NCI-H2171 treated with DMSO at 0.1 percent for 48 hours (cell line): ENCODE results near the gene JAZF1.

Experiments used
- DNase-seq: peaks from one replicate; lab custom pipeline; 2025; lab: John Stamatoyannopoulos, UW

JAZF1 gene

GRCh38 chr7:28008171-28008570, 172.4 kb downstream of the JAZF1 start:
- no peak for DNase-seq

DNA sequence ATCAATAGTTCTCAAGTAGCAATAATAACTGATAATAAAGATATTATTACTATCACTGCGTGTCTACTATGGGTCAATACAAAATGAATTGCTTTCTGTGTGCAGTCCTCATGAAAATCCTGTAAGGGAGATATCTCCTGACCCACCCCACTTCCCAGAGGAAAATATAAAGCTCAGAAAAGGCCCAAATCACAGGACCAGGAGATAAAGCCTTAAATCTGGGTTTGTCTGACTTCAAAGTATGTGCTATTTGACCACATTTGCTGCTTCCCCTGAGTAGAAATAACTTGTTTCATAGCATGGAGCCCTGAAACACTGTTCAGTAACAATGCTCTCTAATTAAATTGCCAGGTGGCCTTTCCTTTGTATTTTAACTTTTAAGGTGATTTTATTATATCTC, 174.1 kb downstream of the JAZF1 start:
- no peak for DNase-seq

DNA sequence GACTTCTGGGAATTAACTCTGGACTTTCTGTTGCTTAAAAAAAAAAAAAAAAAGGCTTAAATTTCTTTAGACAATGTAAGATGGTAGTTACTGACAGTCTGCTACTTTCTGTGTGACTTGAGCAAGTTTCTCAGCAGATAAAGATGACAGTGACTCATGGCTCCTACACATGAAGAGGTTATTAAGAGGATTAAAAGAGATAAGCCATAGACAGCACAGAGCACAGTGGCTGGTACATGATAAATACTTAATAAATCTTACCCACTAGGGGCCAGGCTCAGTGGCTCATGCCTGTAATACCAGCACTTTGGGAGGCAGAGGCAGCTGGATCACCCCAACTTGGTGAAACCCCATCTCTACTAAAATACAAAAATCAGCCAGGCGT, 174.8 kb downstream of the JAZF1 start:
- no peak for DNase-seq

DNA sequence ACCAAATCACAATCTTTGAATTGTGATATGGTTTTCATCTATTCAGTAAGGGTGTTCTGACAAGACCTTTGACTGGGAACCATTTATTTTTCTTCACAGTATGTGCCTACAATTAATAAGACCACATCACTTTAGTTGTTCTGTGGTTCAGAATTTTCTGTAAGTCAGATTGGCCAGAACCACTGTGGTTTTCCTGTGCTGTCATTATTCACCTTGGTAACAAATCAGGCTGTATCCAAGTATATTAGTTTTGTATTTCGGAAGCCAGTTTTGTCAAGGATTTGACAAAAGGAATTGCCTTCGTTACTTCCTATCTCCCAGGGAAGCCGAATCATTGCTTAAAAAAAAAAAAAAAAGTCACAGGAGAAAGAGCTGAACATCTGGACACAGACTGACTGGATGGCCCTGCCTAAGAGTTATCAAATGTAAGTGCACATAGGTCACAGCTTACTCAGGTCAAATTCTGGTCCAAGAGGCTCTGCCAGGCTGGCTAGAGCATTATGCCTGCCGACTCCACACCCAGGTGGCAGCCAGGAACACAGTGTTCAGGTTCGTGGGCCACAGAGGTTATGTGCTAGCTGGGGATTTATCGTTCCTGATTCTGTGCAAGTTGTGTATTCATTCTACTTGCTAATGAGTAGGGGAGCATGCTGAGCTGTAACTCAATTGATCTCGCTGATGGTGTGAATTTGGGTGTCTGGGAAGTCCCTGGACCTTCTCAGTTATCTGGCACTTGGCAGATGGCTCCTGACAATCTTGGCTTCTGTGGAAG, 175.3 kb downstream of the JAZF1 start:
- DNase-seq: peak; percentile 45

GRCh38 chr7:28003408-28003807, 177.2 kb downstream of the JAZF1 start:
- no peak for DNase-seq

- peak; percentile 53 for DNase-seq
Observed at GRCh38 chr7:28002638-28003037, 178.0 kb downstream of the JAZF1 start.

DNA sequence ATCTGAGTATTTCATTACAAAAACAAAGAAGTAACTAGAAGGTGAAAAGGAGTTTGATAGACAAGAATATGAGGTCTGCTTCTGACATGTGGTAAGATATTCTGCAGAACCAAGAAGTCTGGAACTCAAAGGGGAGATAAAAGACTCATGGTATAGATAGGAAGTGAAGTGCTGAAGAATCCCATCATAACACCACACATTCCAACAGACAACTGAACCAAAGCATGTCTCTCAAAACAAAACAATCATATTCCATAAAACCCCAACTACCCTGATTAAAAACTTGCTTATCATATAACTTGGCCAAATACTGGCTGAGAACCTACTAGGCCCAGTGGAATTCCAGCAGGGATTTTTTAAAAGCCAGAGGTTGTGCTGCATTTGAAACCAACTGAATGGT, 178.7 kb downstream of the JAZF1 start:
- DNase-seq: no peak

GRCh38 chr7:27999829-28000228, 180.8 kb downstream of the JAZF1 start:
- DNase-seq: peak; percentile 81

- DNase-seq: no peak
Observed at GRCh38 chr7:27998382-27998781, 182.2 kb downstream of the JAZF1 start.

GRCh38 chr7:27997188-27997707, 183.3 kb downstream of the JAZF1 start:
- no peak for DNase-seq

DNA sequence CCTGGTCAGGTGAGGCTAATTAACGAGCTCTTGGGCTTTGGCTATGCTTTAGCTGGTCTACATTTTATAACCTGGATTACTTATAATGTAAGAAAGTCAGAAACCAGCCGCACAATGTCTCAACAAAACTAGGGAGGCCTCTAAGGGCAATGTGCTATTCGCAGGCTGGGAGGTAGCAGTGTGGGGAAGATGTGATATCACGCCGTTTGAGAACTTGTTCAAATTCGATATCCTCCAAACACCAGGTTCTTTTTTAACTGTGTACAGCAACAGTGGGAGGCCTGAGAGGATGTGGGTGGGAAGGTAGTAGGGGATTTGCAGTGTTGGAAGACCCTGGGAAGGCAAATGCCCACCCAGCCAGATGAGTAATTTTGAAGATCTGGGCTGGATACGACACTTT, 184.5 kb downstream of the JAZF1 start:
- no peak for DNase-seq

- no peak for DNase-seq
Observed at GRCh38 chr7:27995228-27995627, 185.4 kb downstream of the JAZF1 start.

DNA sequence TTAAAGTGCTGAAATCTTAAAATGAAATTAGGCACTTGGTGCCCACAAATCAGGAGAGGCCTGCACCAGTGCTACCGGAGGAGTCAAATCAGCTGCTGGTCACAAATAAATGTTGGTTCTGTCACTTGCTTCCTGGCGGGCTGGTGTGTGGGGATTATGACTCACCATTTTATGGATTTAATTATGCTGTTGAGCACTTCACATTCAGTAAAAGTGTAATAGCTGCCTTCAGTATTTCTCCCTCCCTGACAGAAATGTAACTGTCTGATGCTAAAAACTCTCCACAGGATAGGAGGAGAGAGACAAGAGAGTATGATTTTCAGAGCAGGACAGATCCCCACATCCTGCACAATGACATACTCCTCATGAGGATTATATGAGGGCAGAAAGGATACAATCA, 186.0 kb downstream of the JAZF1 start:
- no peak for DNase-seq

DNA sequence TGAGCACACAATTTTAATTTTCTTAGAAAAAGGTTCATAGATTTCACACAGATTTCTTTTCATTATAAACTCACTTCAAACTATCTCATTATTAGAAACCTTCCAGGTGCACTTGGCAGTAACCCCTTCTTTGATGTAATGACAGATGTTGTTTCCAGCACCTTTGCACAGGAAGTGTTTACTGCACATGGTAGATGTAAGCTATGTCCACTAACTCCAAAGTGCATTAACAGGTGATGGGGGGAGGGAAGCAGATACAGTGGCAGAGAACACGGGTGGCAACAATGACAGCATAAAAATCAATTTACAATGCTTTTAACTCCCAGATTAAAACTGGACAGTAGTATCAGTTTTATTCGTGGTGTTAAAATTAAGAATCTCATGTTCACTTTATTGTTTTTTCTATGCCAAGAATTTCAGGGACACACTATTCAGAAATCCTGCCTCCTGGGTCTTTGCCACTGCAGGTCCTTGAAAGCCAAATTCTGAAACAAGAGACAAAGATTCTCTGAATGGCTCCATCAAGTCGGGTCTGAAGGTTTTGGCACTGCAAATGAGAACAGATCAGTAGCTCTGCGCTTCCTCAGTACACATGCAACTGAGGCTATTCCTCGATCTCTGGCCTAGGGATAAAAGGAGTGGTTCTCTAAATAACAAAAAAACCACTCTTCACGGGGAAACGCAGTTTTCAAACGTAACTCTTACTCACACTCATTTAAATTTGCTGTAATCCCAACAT, 187.7 kb downstream of the JAZF1 start:
- peak; percentile 77 for DNase-seq

DNA sequence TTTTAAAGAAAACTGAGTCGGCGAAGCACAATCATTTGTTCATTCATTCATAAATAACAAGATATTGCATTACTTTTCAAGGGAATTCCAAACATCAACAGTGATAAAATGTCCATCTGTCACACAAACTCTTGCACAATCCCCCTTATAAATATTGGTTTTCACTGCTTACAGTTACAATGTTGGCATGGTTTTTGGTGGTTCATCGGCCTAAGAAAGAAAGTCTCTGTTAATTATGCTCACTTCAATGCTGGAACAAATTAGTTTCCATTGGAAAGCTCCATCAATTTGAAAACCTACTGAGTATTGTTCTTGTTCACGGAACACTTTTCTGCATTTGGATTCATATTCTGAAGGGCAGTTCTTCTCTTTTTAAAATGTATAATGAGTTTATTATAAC, 188.5 kb downstream of the JAZF1 start:
- peak; percentile 92 for DNase-seq

DNA sequence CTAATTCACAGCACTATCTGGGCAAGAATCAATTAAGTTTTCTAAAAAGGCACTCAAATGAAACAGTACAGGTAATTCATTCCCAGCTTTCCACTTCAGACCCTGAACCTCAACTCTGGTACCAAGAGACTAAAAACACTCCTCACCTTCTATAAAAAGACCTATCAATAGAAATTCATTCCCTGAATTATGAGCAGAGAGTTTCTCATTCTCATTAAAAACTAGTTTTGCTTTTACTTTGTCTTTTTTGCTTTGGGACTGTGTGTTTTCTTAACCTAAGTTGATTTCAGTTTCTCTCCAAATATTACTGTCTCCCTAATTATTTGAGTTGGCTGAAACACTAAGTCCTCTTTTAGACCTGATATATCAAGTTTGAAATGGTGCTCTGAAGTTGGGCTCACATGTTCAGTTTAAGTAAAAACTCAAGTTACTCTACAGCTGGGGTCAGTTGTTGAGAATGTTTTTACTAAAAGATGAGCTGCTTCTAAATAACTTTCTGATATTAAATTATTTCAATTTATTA, 189.5 kb downstream of the JAZF1 start:
- peak; percentile 28 for DNase-seq

DNA sequence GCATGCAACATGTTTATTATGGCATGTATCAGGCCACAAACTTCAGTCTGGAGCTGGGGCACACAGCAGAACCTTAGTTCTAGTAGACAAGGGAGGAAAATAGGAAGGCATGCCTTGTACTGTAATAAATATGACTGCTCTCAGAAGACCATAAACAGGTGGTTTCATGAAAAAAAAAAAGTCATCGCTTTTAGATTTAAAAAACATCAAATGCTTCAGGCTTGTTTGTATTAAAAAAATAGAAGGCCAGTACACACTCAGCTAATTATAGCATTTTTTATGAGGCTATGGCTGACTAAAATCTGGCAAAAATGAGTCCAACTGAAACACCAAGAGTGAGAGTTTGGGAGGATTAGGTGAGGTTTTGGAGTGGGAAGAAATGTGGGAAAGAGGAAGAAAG, 204.1 kb downstream of the JAZF1 start:
- no peak for DNase-seq

GRCh38 chr7:27973625-27974024, 207.0 kb downstream of the JAZF1 start:
- DNase-seq: no peak

GRCh38 chr7:27972276-27972675, 208.3 kb downstream of the JAZF1 start:
- no peak for DNase-seq

DNA sequence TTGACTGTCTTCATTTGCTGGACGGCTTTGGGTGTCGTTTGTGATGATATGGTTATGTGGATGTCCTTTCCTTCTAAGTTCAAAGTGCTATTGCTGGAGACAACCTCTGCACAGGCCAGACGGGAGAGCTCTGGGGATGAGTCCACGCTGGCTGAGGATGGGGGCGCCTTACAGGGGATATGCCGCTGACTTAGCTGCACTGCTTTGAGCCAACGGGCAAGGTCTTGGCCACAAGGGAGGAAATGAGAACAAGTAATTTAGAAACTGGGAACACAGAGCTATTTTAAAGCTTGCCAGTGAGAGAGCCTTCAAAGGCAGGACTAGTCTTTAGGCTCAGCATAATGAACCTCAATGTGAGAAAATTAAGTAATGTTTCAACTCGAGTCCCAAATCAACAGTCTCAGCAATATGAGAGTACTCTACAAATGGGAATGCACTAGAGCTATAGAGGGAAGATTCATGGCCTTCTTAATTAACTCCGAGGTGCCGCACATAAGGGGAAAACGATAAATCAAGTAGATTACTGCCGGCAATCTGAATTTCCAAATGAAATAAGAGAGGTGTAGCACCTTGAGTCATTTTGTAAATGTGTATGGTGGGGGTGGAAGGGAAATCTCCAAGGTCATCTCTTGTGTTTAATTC, 209.3 kb downstream of the JAZF1 start:
- no peak for DNase-seq

DNA sequence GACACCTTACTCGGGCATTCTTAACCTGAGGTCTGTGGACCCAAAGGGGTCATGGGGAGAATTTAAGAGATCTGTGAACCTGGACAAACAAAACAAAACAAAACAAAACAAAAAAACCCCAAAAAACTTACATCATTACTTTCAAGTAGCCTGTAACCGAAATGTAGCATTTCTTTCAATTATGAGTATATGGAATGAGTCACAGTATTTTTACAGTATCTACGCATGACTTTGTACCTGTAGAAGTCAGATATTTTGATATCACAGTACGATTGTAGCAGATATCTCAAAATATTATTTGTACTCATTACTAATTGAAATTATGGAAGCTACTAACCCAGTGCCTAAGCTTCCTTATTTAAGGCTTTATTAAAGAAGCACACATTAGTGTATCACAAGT, 210.2 kb downstream of the JAZF1 start:
- no peak for DNase-seq

DNA sequence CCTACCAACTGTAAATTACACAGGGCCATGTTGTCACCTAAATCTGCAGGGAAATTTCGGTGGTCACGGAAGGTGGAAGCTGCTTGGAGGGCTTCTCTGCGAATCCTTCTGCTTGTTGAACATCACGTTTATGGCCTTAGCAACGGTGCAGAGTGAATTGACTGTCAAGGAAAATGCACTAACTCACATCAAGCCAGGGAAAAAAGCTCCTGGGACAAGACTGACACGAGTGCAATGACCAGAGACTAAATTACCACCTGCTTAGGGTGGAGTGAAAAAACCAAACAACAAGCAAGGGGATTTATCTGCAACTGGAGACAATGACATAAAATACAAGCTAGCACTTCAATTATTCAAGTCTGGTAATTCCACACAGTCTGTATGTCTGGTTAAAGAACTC, 211.2 kb downstream of the JAZF1 start:
- no peak for DNase-seq

- DNase-seq: no peak
Observed at GRCh38 chr7:27967639-27968038, 213.0 kb downstream of the JAZF1 start.
